KMS-11 (cell line): Measurements from ENCODE around the gene MTRF1.
A peak's percentile ranks its signal among the peaks of the same experiment; 100 is the strongest.

Experiments
- H2AFZ ChIP-seq: fragments of 200-600 bp; sonication (generic); 2 replicates; pipeline ENCODE4 v1.6.1; 2016; ENCODE audit warnings: antibody characterized with exemption, mixed run types, low read depth
- H3K27ac ChIP-seq: fragments of 200-600 bp; sonication (generic); 2 replicates; pipeline ENCODE4 v1.6.1; 2016; ENCODE audit warnings: mild to moderate bottlenecking, mixed run types
- H3K27me3 ChIP-seq: fragments of 200-600 bp; sonication (generic); 2 replicates; pipeline ENCODE4 v1.6.1; 2017; ENCODE audit warnings: mild to moderate bottlenecking, low read depth, mixed run types, moderate library complexity; ENCODE audit not compliant: insufficient read depth
- H3K36me3 ChIP-seq: fragments of 200-600 bp; sonication (generic); 2 replicates; pipeline ENCODE4 v1.6.1; 2017; ENCODE audit warnings: mild to moderate bottlenecking, mixed run types; ENCODE audit not compliant: insufficient read depth
- H3K4me1 ChIP-seq: fragments of 200-600 bp; sonication (generic); 2 replicates; pipeline ENCODE4 v1.6.1; 2016; ENCODE audit warnings: mild to moderate bottlenecking, low read depth, mixed run types; ENCODE audit not compliant: poor library complexity, severe bottlenecking
- H3K4me2 ChIP-seq: fragments of 200-600 bp; sonication (generic); 2 replicates; pipeline ENCODE4 v1.7.0; 2016; ENCODE audit warnings: mild to moderate bottlenecking, mixed run types
- H3K4me3 ChIP-seq: fragments of 200-600 bp; sonication (generic); IDR thresholded peaks from 2 replicates; pipeline ENCODE4 v1.6.1; 2017; ENCODE audit warnings: low read depth, low read length, mixed read lengths; ENCODE audit not compliant: insufficient read depth
- H3K79me2 ChIP-seq: fragments of 200-600 bp; sonication (generic); 2 replicates; pipeline ENCODE4 v1.6.1; 2016; ENCODE audit warnings: low read depth, mixed run types; ENCODE audit not compliant: insufficient read depth
- H3K9ac ChIP-seq: fragments of 200-600 bp; sonication (generic); 2 replicates; pipeline ENCODE4 v1.6.1; 2016; ENCODE audit warnings: mild to moderate bottlenecking, mixed run types
- H4K20me1 ChIP-seq: fragments of 200-600 bp; sonication (generic); 2 replicates; pipeline ENCODE4 v1.6.1; 2016; ENCODE audit warnings: mild to moderate bottlenecking, mixed run types; ENCODE audit not compliant: insufficient read depth
- TF ChIP-seq, protein P1 (sequence below): fragments of 200-600 bp; sonication (generic); conservative IDR thresholded peaks from 2 replicates; pipeline ENCODE4 v1.6.1; 2017; ENCODE audit warnings: low read depth, mild to moderate bottlenecking, antibody characterized with exemption, low read length, moderate library complexity, mixed read lengths

Gene MTRF1

GRCh38 chr13:41196620-41197019 lies 66.8 kb downstream of the MTRF1 start:
- H3K27me3 ChIP-seq = no peaks in the 10 kb centered on the region
- TF ChIP-seq, protein P1, sequence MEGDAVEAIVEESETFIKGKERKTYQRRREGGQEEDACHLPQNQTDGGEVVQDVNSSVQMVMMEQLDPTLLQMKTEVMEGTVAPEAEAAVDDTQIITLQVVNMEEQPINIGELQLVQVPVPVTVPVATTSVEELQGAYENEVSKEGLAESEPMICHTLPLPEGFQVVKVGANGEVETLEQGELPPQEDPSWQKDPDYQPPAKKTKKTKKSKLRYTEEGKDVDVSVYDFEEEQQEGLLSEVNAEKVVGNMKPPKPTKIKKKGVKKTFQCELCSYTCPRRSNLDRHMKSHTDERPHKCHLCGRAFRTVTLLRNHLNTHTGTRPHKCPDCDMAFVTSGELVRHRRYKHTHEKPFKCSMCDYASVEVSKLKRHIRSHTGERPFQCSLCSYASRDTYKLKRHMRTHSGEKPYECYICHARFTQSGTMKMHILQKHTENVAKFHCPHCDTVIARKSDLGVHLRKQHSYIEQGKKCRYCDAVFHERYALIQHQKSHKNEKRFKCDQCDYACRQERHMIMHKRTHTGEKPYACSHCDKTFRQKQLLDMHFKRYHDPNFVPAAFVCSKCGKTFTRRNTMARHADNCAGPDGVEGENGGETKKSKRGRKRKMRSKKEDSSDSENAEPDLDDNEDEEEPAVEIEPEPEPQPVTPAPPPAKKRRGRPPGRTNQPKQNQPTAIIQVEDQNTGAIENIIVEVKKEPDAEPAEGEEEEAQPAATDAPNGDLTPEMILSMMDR = no peak
- no peak overlapping the region for H3K4me2 ChIP-seq
- H3K79me2 ChIP-seq = no peaks in the 10 kb centered on the region
- no peak overlapping the region for H3K4me3 ChIP-seq
- no peaks in the 10 kb centered on the region for H4K20me1 ChIP-seq
- H3K9ac ChIP-seq = no peak overlapping the region
- no peak overlapping the region for H3K27ac ChIP-seq
- no peaks in the 10 kb centered on the region for H3K36me3 ChIP-seq
- H3K4me1 ChIP-seq = peaks cover 4% of the 10 kb centered on the region
- H2AFZ ChIP-seq = no peak overlapping the region

DNA sequence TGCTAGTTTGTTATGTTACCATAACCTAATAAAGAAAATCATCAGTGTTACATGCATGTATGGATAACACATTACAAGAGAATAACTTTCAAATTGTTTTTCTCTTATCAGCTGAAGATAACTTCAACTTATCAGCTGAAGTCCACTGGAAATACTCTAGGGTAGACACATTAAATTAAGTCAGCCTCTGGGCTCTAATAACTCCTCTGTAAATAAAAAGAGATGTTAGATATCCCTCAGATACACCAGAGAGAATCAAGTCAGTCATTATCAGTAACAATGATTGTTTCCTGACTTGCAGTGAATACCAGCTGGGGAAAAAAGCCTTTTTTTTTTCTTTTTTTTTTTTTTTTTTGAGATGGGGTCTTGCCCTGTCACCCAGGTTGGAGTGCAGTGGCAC lies 67.4 kb downstream of the MTRF1 start:
- TF ChIP-seq, protein P1 = no peak
- no peaks in the 10 kb centered on the region for H3K27me3 ChIP-seq
- no peaks in the 10 kb centered on the region for H3K36me3 ChIP-seq
- peaks cover 4% of the 10 kb centered on the region for H3K4me1 ChIP-seq
- H3K4me3 ChIP-seq = no peak overlapping the region
- no peak overlapping the region for H2AFZ ChIP-seq
- no peak overlapping the region for H3K9ac ChIP-seq
- H3K79me2 ChIP-seq = no peaks in the 10 kb centered on the region
- H3K27ac ChIP-seq = no peak overlapping the region
- H3K4me2 ChIP-seq = no peak overlapping the region
- H4K20me1 ChIP-seq = no peaks in the 10 kb centered on the region

DNA sequence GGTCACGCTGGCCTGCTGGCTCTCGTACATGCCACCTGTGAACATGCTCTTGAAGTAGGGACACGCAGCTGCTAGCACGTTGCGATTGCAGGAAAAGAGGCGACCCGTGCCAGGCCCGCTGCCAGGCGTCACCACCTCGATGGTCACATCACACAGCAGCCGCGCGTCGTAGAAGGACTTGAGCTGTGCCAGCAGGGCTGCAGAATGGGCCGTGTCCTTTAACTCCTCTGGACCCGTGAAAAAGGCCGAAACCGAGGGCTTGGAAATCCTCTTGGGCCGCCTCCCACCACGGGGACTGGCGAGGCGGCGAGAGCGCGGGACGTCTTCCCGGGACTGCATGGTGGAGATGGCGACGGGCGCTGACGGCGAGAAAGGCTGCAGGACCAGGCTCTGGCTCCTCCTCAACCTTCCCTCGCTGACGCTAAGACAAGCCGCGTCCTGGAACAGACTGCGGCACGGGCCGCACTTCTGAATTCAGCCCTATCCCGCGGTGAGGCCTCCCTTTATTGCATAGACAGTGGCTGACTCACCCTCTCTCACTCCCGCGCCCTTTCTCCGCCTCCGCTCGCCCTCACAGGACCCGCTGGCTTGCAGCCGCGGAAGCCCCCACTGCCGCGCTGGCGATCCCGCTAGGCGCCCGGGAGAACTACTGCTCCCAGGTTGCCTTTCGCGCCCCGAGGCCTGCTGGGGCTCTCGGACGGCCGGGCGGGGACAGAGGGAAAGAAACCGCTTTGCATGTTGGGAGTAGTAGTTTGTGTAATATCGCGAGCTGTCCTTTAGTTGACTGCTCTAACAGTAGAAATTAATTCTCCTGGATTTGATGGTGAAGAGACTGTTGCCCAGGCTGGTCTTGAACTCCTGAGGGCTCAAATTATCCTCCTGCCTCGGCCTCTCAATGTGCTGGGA lies 69.2 kb downstream of the MTRF1 start, which contains the start of gene KBTBD7:
Gene KBTBD7 (minus strand): TSS at position 651 of the 906 bp plus-strand sequence. CDS start 312 bp downstream, at position 339.
- H3K9ac ChIP-seq = peak within 1 kb of the TSS; percentile 37; the same call in 1 of the 2 replicates
- H3K79me2 ChIP-seq = no peaks in the 10 kb centered on the region
- no peaks in the 10 kb centered on the region for H3K36me3 ChIP-seq
- H3K4me2 ChIP-seq = peak within 1 kb of the TSS; percentile 63
- peaks cover 4% of the 10 kb centered on the region for H3K4me1 ChIP-seq
- no peaks in the 10 kb centered on the region for H4K20me1 ChIP-seq
- H3K4me3 ChIP-seq = no peak within 1 kb of the TSS
- TF ChIP-seq, protein P1 = no peak
- H2AFZ ChIP-seq = peak within 1 kb of the TSS; percentile 87
- H3K27me3 ChIP-seq = no peaks in the 10 kb centered on the region
- H3K27ac ChIP-seq = no peak within 1 kb of the TSS

DNA sequence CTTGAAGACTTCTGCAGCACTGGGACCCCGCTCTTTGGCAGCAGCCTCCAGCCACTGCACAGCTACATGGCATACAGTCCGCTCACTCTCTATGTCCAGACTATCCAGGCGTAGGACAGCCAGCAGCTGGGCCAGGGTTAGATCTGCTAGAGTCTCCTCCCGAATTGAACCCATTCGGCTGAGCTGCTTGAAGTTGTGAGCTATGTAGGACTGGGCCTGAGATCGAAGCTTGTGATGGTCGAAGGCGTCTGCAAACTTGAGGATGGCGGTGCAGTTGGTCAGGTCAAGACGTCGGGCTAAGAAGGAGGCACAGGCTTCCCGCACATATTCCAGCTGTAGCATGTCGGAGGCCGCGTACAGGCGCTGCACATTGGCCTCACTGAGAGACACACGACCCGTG lies 69.9 kb downstream of the MTRF1 start:
- Histone ChIP-seq H3K36me3 (no peaks in the 10 kb centered on the region), H3K4me3 (no peak overlapping the region), H3K4me1 (peaks cover 4% of the 10 kb centered on the region), H3K79me2 (no peaks in the 10 kb centered on the region), H3K9ac (no peak overlapping the region), H2AFZ (no peak overlapping the region), H3K27ac (no peak overlapping the region), H4K20me1 (no peaks in the 10 kb centered on the region), H3K27me3 (no peaks in the 10 kb centered on the region), H3K4me2 (no peak overlapping the region)
- TF ChIP-seq, protein P1 = no peak
